ENCODE results near the gene RFLNA. TPM values are rescaled to one million over a fixed set of nuclear protein-coding genes. Genes with fewer than 3 reads are reported as not detected.

Gene RFLNA
- total RNA-seq, result 15.9 and 16.2 TPM in 2 replicates

GRCh38 chr12:124294780-124295341 is at the start of gene RFLNA:
Gene RFLNA, plus strand, starts transcription at chr12:124295093. Its CDS starts 337 bp downstream, at chr12:124295430.
- peaks cover 5% of the 10 kb centered on the region for H4K20me1 ChIP-seq (ENCODE audit: insufficient read depth, low read length)
- H3K4me2 ChIP-seq (ENCODE audit: insufficient read depth, low read length), result peak within 1 kb of the TSS; percentile 39
- H3K9me3 ChIP-seq (ENCODE audit: low read depth, low read length), result no peaks in the 10 kb centered on the region
- peaks cover under 1% of the 10 kb centered on the region for H3K4me1 ChIP-seq (ENCODE audit: insufficient read depth, low read length)
- peak within 1 kb of the TSS; percentile 62 for H3K4me3 ChIP-seq (ENCODE audit: insufficient read depth, low read length)
- TF ChIP-seq, protein P1, sequence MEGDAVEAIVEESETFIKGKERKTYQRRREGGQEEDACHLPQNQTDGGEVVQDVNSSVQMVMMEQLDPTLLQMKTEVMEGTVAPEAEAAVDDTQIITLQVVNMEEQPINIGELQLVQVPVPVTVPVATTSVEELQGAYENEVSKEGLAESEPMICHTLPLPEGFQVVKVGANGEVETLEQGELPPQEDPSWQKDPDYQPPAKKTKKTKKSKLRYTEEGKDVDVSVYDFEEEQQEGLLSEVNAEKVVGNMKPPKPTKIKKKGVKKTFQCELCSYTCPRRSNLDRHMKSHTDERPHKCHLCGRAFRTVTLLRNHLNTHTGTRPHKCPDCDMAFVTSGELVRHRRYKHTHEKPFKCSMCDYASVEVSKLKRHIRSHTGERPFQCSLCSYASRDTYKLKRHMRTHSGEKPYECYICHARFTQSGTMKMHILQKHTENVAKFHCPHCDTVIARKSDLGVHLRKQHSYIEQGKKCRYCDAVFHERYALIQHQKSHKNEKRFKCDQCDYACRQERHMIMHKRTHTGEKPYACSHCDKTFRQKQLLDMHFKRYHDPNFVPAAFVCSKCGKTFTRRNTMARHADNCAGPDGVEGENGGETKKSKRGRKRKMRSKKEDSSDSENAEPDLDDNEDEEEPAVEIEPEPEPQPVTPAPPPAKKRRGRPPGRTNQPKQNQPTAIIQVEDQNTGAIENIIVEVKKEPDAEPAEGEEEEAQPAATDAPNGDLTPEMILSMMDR (IDR thresholded peaks at IDR 0.05; ENCODE audit: extremely low read depth, low read depth, low read length), result no peak
- H3K27me3 ChIP-seq (ENCODE audit: insufficient read depth, low read length), result peaks cover 31% of the 10 kb centered on the region
- no peaks in the 10 kb centered on the region for H3K36me3 ChIP-seq (ENCODE audit: insufficient read depth, low read length)
- H2AFZ ChIP-seq (ENCODE audit: low read length), result no peak within 1 kb of the TSS
- no peak within 1 kb of the TSS for H3K27ac ChIP-seq (ENCODE audit: low read depth, low read length)
- no peaks in the 10 kb centered on the region for H3K79me2 ChIP-seq (ENCODE audit: insufficient read depth, low read length)
- DNase-seq (ENCODE audit: insufficient read length, low spot score, missing footprints), result peak; percentile 91

- no peaks in the 10 kb centered on the region for H3K9me3 ChIP-seq (ENCODE audit: low read depth, low read length)
- no peak for DNase-seq (ENCODE audit: insufficient read length, low spot score, missing footprints)
- H3K27me3 ChIP-seq (ENCODE audit: insufficient read depth, low read length), result peaks cover 17% of the 10 kb centered on the region
- no peaks in the 10 kb centered on the region for H4K20me1 ChIP-seq (ENCODE audit: insufficient read depth, low read length)
- H3K4me2 ChIP-seq (ENCODE audit: insufficient read depth, low read length), result no peak overlapping the region
- no peaks in the 10 kb centered on the region for H3K36me3 ChIP-seq (ENCODE audit: insufficient read depth, low read length)
- H3K4me3 ChIP-seq (ENCODE audit: insufficient read depth, low read length), result no peak overlapping the region
- TF ChIP-seq, protein P1 (IDR thresholded peaks at IDR 0.05; ENCODE audit: extremely low read depth, low read depth, low read length), result no peak
- H3K4me1 ChIP-seq (ENCODE audit: insufficient read depth, low read length), result peaks cover 9% of the 10 kb centered on the region
- H3K79me2 ChIP-seq (ENCODE audit: insufficient read depth, low read length), result no peaks in the 10 kb centered on the region
- H2AFZ ChIP-seq (ENCODE audit: low read length), result no peak overlapping the region
- no peak overlapping the region for H3K27ac ChIP-seq (ENCODE audit: low read depth, low read length)
Observed at GRCh38 chr12:124247331-124247730, 47.6 kb upstream of the RFLNA start.

DNA sequence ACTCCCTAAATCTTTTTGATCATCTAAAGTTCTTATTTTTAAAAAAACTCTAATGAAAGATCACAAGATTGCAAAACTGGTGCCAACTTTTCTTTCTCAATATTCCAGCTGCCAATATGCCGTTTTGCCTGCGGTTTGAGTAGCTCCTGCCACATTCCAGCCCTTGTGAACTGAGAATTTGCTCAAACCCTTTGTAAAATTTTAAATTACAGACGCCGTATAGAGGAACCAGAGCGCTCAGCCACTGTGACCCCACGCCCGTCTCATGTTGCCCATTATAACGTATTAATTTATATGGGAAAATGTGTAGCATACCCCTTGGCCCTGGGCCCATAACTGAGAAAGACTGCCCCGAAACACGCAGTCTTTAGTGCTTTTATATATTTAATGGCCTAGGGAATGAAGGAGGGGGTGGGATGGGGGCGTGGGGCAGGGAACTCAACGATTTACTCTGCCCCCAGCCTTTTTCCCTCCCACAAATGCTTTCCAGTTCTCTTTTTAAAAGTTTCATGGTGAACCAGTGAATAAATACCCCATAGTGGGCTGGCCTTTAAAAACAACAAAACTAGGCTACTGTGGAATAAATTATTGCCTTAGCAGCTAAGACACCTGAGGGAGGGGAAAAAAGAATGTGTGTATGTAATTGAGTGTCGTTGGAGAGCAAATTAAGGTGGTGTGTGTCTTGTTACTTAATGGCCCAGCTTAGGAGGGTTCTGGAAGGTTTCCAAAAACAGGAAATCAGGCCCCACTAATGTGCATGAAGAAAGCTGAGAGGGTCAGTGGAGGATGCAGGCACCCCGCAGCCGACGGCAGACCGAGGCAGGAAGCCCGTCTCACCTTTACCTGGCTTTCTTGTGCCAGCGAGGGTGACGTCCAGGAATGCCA is 45.7 kb upstream of the RFLNA start:
- no peaks in the 10 kb centered on the region for H3K79me2 ChIP-seq (ENCODE audit: insufficient read depth, low read length)
- no peak overlapping the region for H3K27ac ChIP-seq (ENCODE audit: low read depth, low read length)
- no peak for DNase-seq (ENCODE audit: insufficient read length, low spot score, missing footprints)
- H2AFZ ChIP-seq (ENCODE audit: low read length), result peak overlapping the region; percentile 22
- H3K36me3 ChIP-seq (ENCODE audit: insufficient read depth, low read length), result no peaks in the 10 kb centered on the region
- H3K4me2 ChIP-seq (ENCODE audit: insufficient read depth, low read length), result peak overlapping the region; percentile 63
- no peaks in the 10 kb centered on the region for H4K20me1 ChIP-seq (ENCODE audit: insufficient read depth, low read length)
- TF ChIP-seq, protein P1 (IDR thresholded peaks at IDR 0.05; ENCODE audit: extremely low read depth, low read depth, low read length), result no peak
- peaks cover 26% of the 10 kb centered on the region for H3K27me3 ChIP-seq (ENCODE audit: insufficient read depth, low read length)
- no peak overlapping the region for H3K4me3 ChIP-seq (ENCODE audit: insufficient read depth, low read length)
- H3K9me3 ChIP-seq (ENCODE audit: low read depth, low read length), result no peaks in the 10 kb centered on the region
- H3K4me1 ChIP-seq (ENCODE audit: insufficient read depth, low read length), result peaks cover 9% of the 10 kb centered on the region

DNA sequence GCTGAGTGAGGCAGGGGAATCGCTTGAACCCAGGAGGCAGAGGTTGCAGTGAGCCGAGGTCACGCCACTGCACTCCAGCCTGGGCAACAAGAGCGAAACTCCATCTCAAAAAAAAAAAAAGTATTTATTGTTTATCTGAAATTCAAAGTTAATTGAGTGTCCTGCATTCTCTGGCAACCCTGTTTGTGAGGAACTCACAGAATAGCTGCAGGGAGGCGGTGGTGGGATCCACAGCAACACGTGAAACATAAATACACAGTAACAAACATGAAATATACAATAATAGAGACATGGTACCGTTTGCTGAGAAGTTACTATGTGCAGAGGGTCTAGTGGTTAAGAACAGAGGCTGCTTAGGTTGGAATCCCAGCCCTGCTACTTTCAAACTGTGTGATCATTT is 43.7 kb upstream of the RFLNA start:
- H3K4me3 ChIP-seq (ENCODE audit: insufficient read depth, low read length), result no peak overlapping the region
- DNase-seq (ENCODE audit: insufficient read length, low spot score, missing footprints), result no peak
- TF ChIP-seq, protein P1 (IDR thresholded peaks at IDR 0.05; ENCODE audit: extremely low read depth, low read depth, low read length), result no peak
- H3K9me3 ChIP-seq (ENCODE audit: low read depth, low read length), result no peaks in the 10 kb centered on the region
- H3K79me2 ChIP-seq (ENCODE audit: insufficient read depth, low read length), result no peaks in the 10 kb centered on the region
- no peak overlapping the region for H2AFZ ChIP-seq (ENCODE audit: low read length)
- peaks cover 9% of the 10 kb centered on the region for H3K4me1 ChIP-seq (ENCODE audit: insufficient read depth, low read length)
- no peak overlapping the region for H3K27ac ChIP-seq (ENCODE audit: low read depth, low read length)
- H3K27me3 ChIP-seq (ENCODE audit: insufficient read depth, low read length), result peaks cover 42% of the 10 kb centered on the region
- no peaks in the 10 kb centered on the region for H4K20me1 ChIP-seq (ENCODE audit: insufficient read depth, low read length)
- H3K36me3 ChIP-seq (ENCODE audit: insufficient read depth, low read length), result no peaks in the 10 kb centered on the region
- no peak overlapping the region for H3K4me2 ChIP-seq (ENCODE audit: insufficient read depth, low read length)

Data from osteoblast (primary cell).